ENCODE data around the gene EI24. TPM values are rescaled to one million over a fixed set of nuclear protein-coding genes. Genes with fewer than 3 reads are reported as not detected.

Gene EI24
- total and polyA plus RNA-seq, 9 of the 15 experiments (the other 6 are each of a cell fraction or from before 2014, with no cell fraction given) = 50.4 to 260 (median 168) TPM

DNA sequence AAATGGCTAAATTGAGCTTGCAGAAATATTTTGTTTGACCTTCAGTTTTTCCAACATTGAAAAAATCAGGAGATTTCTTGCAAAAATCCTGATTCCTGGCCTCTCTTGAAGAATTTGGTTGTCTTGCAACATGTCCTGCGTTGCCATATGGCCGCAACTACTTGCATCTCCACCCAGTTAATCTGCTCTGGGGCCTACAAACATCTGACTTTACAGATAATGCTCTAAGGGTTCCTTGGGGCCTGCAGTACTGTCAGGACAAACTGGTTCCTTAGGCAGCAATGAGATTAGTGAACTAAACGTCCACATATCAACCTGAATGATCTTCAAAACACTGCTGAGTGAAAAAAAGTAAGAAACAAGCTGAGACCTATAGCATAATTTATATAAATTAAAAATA is 36.6 kb upstream of the EI24 start (continued):
- TF ChIP-seq, protein P1, sequence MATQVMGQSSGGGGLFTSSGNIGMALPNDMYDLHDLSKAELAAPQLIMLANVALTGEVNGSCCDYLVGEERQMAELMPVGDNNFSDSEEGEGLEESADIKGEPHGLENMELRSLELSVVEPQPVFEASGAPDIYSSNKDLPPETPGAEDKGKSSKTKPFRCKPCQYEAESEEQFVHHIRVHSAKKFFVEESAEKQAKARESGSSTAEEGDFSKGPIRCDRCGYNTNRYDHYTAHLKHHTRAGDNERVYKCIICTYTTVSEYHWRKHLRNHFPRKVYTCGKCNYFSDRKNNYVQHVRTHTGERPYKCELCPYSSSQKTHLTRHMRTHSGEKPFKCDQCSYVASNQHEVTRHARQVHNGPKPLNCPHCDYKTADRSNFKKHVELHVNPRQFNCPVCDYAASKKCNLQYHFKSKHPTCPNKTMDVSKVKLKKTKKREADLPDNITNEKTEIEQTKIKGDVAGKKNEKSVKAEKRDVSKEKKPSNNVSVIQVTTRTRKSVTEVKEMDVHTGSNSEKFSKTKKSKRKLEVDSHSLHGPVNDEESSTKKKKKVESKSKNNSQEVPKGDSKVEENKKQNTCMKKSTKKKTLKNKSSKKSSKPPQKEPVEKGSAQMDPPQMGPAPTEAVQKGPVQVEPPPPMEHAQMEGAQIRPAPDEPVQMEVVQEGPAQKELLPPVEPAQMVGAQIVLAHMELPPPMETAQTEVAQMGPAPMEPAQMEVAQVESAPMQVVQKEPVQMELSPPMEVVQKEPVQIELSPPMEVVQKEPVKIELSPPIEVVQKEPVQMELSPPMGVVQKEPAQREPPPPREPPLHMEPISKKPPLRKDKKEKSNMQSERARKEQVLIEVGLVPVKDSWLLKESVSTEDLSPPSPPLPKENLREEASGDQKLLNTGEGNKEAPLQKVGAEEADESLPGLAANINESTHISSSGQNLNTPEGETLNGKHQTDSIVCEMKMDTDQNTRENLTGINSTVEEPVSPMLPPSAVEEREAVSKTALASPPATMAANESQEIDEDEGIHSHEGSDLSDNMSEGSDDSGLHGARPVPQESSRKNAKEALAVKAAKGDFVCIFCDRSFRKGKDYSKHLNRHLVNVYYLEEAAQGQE (IDR thresholded peaks at IDR 0.05; ENCODE audit: borderline replicate concordance) = peak; percentile 50
- TF ChIP-seq, protein P1 (CRISPR knock-in tag; IDR thresholded peaks at IDR 0.05; ENCODE audit: low read depth) = no peak
- TF ChIP-seq RBM15 (IDR thresholded peaks at IDR 0.05; ENCODE audit: insufficient read depth, low read length) (no peak), TCF7 (IDR thresholded peaks at IDR 0.05; ENCODE audit: borderline replicate concordance) (no peak), CHCHD3 (CRISPR knock-in tag; IDR thresholded peaks at IDR 0.05) (no peak), HMGN3 (IDR thresholded peaks at IDR 0.05; ENCODE audit: borderline replicate concordance, extremely low read depth, insufficient read length, low read depth, low read length) (no peak), ZNF134 (CRISPR knock-in tag; conservative IDR thresholded peaks at IDR 0.05) (no peak)
- TF ChIP-seq, protein P2, sequence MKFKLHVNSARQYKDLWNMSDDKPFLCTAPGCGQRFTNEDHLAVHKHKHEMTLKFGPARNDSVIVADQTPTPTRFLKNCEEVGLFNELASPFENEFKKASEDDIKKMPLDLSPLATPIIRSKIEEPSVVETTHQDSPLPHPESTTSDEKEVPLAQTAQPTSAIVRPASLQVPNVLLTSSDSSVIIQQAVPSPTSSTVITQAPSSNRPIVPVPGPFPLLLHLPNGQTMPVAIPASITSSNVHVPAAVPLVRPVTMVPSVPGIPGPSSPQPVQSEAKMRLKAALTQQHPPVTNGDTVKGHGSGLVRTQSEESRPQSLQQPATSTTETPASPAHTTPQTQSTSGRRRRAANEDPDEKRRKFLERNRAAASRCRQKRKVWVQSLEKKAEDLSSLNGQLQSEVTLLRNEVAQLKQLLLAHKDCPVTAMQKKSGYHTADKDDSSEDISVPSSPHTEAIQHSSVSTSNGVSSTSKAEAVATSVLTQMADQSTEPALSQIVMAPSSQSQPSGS (CRISPR knock-in tag; IDR thresholded peaks at IDR 0.05) = no peak
- TF ChIP-seq, protein P3, sequence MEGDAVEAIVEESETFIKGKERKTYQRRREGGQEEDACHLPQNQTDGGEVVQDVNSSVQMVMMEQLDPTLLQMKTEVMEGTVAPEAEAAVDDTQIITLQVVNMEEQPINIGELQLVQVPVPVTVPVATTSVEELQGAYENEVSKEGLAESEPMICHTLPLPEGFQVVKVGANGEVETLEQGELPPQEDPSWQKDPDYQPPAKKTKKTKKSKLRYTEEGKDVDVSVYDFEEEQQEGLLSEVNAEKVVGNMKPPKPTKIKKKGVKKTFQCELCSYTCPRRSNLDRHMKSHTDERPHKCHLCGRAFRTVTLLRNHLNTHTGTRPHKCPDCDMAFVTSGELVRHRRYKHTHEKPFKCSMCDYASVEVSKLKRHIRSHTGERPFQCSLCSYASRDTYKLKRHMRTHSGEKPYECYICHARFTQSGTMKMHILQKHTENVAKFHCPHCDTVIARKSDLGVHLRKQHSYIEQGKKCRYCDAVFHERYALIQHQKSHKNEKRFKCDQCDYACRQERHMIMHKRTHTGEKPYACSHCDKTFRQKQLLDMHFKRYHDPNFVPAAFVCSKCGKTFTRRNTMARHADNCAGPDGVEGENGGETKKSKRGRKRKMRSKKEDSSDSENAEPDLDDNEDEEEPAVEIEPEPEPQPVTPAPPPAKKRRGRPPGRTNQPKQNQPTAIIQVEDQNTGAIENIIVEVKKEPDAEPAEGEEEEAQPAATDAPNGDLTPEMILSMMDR (IDR thresholded peaks at IDR 0.05 in 2 of 3, conservative IDR thresholded peaks at IDR 0.05 in 1 of 3; ENCODE audit: insufficient read depth in 2 of 3, low read depth in 1 of 3, low read length in 3 of 3) = no peak
- TF ChIP-seq, protein P4, sequence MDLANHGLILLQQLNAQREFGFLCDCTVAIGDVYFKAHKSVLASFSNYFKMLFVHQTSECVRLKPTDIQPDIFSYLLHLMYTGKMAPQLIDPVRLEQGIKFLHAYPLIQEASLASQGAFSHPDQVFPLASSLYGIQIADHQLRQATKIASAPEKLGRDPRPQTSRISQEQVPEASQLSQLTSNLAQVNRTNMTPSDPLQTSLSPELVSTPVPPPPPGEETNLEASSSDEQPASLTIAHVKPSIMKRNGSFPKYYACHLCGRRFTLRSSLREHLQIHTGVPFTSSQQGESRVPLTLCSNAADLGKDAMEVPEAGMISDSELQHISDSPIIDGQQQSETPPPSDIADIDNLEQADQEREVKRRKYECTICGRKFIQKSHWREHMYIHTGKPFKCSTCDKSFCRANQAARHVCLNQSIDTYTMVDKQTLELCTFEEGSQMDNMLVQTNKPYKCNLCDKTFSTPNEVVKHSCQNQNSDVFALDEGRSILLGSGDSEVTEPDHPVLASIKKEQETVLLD (IDR thresholded peaks at IDR 0.05) = peak; percentile 59; the same call in 1 of the 2 replicates
- TF ChIP-seq, protein P5, sequence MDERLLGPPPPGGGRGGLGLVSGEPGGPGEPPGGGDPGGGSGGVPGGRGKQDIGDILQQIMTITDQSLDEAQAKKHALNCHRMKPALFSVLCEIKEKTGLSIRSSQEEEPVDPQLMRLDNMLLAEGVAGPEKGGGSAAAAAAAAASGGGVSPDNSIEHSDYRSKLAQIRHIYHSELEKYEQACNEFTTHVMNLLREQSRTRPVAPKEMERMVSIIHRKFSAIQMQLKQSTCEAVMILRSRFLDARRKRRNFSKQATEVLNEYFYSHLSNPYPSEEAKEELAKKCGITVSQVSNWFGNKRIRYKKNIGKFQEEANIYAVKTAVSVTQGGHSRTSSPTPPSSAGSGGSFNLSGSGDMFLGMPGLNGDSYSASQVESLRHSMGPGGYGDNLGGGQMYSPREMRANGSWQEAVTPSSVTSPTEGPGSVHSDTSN (CRISPR knock-in tag; IDR thresholded peaks at IDR 0.05; ENCODE audit: low read depth) = no peak
- TF ChIP-seq, protein P5 (tag; conservative IDR thresholded peaks at IDR 0.05; ENCODE audit: low read depth) = no peak
